Measurements from ENCODE around the gene RANBP9. TPM values are rescaled to one million over a fixed set of nuclear protein-coding genes. Genes with fewer than 3 reads are reported as not detected.

Gene RANBP9
- 57.4 and 58.2 TPM in 2 replicates for total RNA-seq (2021)
- percentile 94 among the genes with signal in this experiment for Bru-seq, nascent RNA
- BruChase-seq, experiment 1, labeled RNA remaining after a 2-hour chase: percentile 91 among the genes with signal in this experiment
- BruChase-seq, experiment 2, labeled RNA remaining after a 6-hour chase: percentile 87 among the genes with signal in this experiment
- long read RNA-seq, transcript RANBP9-201 (14 exons, 3,113 nt): major isoform, 7 of 26 reads
- long read RNA-seq, partial matches to known transcripts: 12 of 26 reads
- long read RNA-seq, other reads (novel, unspliced or antisense): 6 of 26 reads

DNA sequence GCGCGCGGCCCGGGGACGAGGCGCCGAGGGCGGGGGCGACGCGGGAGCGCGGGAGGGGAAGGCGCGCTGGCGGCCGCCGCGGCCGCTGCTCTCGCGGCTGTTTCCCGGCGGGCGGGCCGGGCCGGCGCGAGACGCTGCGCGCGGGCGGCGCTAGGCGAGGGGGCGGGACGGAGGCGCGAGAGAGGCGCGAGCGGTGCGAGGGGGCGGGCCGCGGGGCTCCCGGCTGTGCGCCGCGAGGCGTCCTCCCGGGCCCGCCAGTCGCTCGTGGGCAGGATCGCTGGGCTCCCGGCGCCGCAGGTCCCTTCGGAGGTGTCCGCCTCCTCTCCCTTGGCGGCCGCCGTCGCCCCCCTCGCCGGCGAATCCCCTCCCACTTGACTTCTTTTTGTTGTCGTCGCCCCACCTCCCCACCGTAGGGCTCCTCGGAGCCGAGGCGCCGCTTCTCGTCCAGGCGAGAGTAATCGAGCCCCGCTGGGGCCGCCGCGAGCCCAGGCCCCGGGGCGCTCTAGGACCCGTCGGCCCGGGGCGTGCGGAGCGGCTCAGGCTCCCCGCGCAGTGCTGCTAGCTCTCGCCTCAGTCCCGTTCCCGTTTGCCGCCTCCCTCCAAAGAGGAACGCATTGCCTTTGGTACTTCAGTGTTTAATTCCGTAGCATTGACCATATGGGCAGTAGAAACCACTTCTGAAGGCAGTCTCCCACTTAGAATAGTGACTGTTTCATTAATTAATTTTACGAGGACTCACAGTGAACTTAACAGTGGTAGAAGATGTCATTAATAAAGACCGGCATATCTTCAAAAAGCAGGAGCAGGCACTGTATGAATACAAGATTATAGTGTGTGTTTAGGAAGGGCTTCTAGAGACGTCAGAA is at the start of gene RANBP9:
Gene RANBP9 (minus strand): TSS at position 103 of the 866 bp plus-strand sequence. CDS start 330 bp downstream, outside the sequence.
- H3K4me1 ChIP-seq (ENCODE audit: insufficient read depth, low read length, poor library complexity, severe bottlenecking): peaks cover 17% of the 10 kb centered on the region
- TF ChIP-seq EZH2 (IDR thresholded peaks at IDR 0.05; ENCODE audit: borderline replicate concordance, low read depth, low read length, poor library complexity, severe bottlenecking): no peak
- TF ChIP-seq, protein P1, sequence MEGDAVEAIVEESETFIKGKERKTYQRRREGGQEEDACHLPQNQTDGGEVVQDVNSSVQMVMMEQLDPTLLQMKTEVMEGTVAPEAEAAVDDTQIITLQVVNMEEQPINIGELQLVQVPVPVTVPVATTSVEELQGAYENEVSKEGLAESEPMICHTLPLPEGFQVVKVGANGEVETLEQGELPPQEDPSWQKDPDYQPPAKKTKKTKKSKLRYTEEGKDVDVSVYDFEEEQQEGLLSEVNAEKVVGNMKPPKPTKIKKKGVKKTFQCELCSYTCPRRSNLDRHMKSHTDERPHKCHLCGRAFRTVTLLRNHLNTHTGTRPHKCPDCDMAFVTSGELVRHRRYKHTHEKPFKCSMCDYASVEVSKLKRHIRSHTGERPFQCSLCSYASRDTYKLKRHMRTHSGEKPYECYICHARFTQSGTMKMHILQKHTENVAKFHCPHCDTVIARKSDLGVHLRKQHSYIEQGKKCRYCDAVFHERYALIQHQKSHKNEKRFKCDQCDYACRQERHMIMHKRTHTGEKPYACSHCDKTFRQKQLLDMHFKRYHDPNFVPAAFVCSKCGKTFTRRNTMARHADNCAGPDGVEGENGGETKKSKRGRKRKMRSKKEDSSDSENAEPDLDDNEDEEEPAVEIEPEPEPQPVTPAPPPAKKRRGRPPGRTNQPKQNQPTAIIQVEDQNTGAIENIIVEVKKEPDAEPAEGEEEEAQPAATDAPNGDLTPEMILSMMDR (conservative IDR thresholded peaks at IDR 0.05; ENCODE audit: low read depth, low read length): no peak
- H3K4me3 ChIP-seq (ENCODE audit: low read depth, low read length, poor library complexity, severe bottlenecking): peak within 1 kb of the TSS; percentile 94
- H3K9me3 ChIP-seq (ENCODE audit: low read depth, low read length, poor library complexity, severe bottlenecking): no peaks in the 10 kb centered on the region
- no peaks in the 10 kb centered on the region for H3K27me3 ChIP-seq (replicated peaks; ENCODE audit: insufficient read depth, low read depth, low read length, poor library complexity)
- peak within 1 kb of the TSS; percentile 90 for H3K27ac ChIP-seq (ENCODE audit: low read depth, low read length, poor library complexity, severe bottlenecking)
- CTCF ChIA-PET: interaction anchor here (0.8 kb wide), 1 partner anchor 138 kb away, joined by 3 read pairs; the partner anchor contains the start of gene SIRT5
- POLR2A ChIA-PET (ENCODE audit: low non-redundant PET): interaction anchor here (0.6 kb wide), 1 partner anchor 574 kb away, joined by 7 read pairs; no protein-coding TSS in a partner anchor
- no peaks in the 10 kb centered on the region for H3K36me3 ChIP-seq (ENCODE audit: insufficient read depth, low read length, poor library complexity, severe bottlenecking)
- intact Hi-C loops (cut with micrococcal nuclease; ENCODE audit: unreplicated experiment): loop anchor here (5.0 kb wide), 1 partner anchor 80 kb away; no protein-coding TSS in a partner anchor
- DNase-seq (ENCODE audit: low spot score): peak; percentile 97
- no TSS peak for BruUV-seq (replicated peaks)

DNA sequence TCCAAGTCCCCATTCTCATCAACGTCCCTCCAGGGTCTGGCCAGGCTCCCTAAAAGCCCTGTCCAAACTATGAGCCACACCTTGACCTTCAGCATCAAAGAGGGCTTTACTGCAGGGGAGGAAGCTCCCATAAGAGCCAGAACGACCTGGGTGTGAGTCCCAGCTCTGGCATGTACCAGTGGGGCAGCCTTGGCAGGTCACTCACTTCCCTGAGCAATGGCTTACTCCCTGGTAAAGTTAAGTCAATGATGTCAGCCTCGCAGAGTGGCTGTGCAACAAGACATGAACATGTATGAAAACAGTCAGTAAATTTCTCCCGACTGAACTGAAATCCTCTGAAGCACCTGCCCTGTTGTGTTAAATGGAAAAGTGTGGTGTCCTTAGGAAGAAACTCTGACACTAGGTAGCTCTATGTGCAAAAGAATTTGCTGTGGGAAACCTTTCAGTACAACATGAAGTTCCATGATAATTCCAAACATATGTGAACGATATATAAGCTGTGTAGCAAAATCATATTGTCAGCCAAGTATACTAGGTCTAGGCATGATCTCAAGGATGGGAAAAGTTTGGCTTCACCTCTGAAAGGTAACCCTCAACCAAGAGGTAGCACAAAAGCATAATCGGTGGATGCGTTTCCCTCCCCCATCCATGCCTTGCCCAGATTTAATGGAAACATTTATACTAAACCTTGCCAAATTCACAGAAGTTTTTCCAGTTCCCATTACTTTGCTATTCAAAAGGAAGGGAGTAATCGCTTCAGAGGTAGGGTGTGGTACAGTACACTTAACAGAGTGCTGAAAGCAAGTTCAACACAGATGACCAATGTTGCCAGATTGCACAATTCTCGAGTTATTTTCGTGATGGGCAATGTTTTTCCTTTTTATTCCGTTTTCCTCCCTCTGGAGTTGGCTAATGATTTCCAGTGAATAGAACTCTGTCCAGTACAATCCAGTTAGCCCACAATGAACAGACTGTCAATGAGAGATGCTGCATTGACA is 49.0 kb upstream of the RANBP9 start:
- no TSS peak for BruUV-seq (replicated peaks)
- H3K4me3 ChIP-seq (ENCODE audit: low read depth, low read length, poor library complexity, severe bottlenecking): no peak overlapping the region
- intact Hi-C loops (cut with micrococcal nuclease; ENCODE audit: unreplicated experiment): no loop called here
- no peaks in the 10 kb centered on the region for H3K27me3 ChIP-seq (replicated peaks; ENCODE audit: insufficient read depth, low read depth, low read length, poor library complexity)
- TF ChIP-seq, protein P1 (conservative IDR thresholded peaks at IDR 0.05; ENCODE audit: low read depth, low read length): no peak
- no peak for TF ChIP-seq EZH2 (IDR thresholded peaks at IDR 0.05; ENCODE audit: borderline replicate concordance, low read depth, low read length, poor library complexity, severe bottlenecking)
- no peak for DNase-seq (ENCODE audit: low spot score)
- POLR2A ChIA-PET (ENCODE audit: low non-redundant PET): no interaction called here
- no peak overlapping the region for H3K27ac ChIP-seq (ENCODE audit: low read depth, low read length, poor library complexity, severe bottlenecking)
- H3K9me3 ChIP-seq (ENCODE audit: low read depth, low read length, poor library complexity, severe bottlenecking): no peaks in the 10 kb centered on the region
- H3K36me3 ChIP-seq (ENCODE audit: insufficient read depth, low read length, poor library complexity, severe bottlenecking): no peaks in the 10 kb centered on the region
- H3K4me1 ChIP-seq (ENCODE audit: insufficient read depth, low read length, poor library complexity, severe bottlenecking): peaks cover 11% of the 10 kb centered on the region
- CTCF ChIA-PET: no interaction called here

DNA sequence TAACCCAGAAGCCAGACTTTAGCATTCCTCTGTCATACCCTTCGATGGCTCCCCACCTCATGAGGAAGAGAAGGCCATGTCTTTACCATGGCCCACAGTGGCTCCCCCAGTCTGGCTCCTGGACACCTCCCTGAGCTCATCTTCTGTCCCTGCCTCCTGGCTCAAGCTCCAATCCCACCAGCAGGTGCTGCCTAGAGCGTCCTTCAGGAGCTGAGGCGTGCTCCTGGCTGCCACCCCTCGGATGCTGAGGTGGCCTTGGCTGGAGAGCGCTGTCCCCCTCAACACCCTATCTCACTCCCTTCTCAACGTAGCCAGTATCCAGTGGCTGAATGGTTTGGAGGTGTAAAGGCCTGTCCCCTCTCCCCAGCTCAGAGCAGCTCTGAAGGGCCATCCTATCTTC is 47.4 kb upstream of the RANBP9 start:
- intact Hi-C loops (cut with micrococcal nuclease; ENCODE audit: unreplicated experiment): no loop called here
- Histone ChIP-seq H3K4me3 (ENCODE audit: low read depth, low read length, poor library complexity, severe bottlenecking) (no peak overlapping the region), H3K36me3 (ENCODE audit: insufficient read depth, low read length, poor library complexity, severe bottlenecking) (no peaks in the 10 kb centered on the region), H3K27me3 (replicated peaks; ENCODE audit: insufficient read depth, low read depth, low read length, poor library complexity) (no peaks in the 10 kb centered on the region), H3K9me3 (ENCODE audit: low read depth, low read length, poor library complexity, severe bottlenecking) (no peaks in the 10 kb centered on the region), H3K4me1 (ENCODE audit: insufficient read depth, low read length, poor library complexity, severe bottlenecking) (peaks cover 11% of the 10 kb centered on the region), H3K27ac (ENCODE audit: low read depth, low read length, poor library complexity, severe bottlenecking) (no peak overlapping the region)
- no TSS peak for BruUV-seq (replicated peaks)
- ChIA-PET CTCF (no interaction called here), POLR2A (ENCODE audit: low non-redundant PET) (no interaction called here)
- DNase-seq (ENCODE audit: low spot score): no peak
- TF ChIP-seq EZH2 (IDR thresholded peaks at IDR 0.05; ENCODE audit: borderline replicate concordance, low read depth, low read length, poor library complexity, severe bottlenecking): no peak
- TF ChIP-seq, protein P1 (conservative IDR thresholded peaks at IDR 0.05; ENCODE audit: low read depth, low read length): no peak
